Breast epithelium (tissue), 4 donors: Measurements from ENCODE around the gene CYFIP2. TPM values are rescaled to one million over a fixed set of nuclear protein-coding genes. Genes with fewer than 3 reads are reported as not detected.

ENCODE experiments used
- DNase-seq, 2 donors: peaks; one replicate each; pipeline ENCODE4 v3.0.0-alpha.2; 2019; ENCODE audit warnings: low spot score in 2 of 2
- H3K27ac ChIP-seq, 2 donors: fragments of 200-600 bp; sonication (generic) in 1 of 2; one replicate each; pipeline ENCODE4 v1.5.1; 2016 to 2019; ENCODE audit warnings: mild to moderate bottlenecking in 1 of 2
- H3K27me3 ChIP-seq, 2 donors: fragments of 200-600 bp; sonication (generic) in 1 of 2; one replicate each; pipeline versions ENCODE4 v1.5.1 to v1.6.0; 2017 to 2019; ENCODE audit warnings: control low read depth in 1 of 2, mild to moderate bottlenecking in 1 of 2
- H3K36me3 ChIP-seq: fragments of 200-600 bp; one replicate; pipeline ENCODE4 v1.5.1; 2019
- H3K4me1 ChIP-seq, 2 donors: fragments of 200-600 bp; sonication (generic); one replicate each; pipeline ENCODE4 v1.5.1; 2016 to 2019; ENCODE audit warnings: control low read depth in 1 of 2
- H3K4me3 ChIP-seq, 3 donors: fragments of 200-600 bp; sonication (generic); 1 replicate in 2 of 3; 2 replicates in 1 of 3; pipeline ENCODE4 v1.5.1; 2016 to 2019; ENCODE audit warnings: mild to moderate bottlenecking in 3 of 3, moderate library complexity in 2 of 3
- H3K9me3 ChIP-seq, 2 donors: fragments of 200-600 bp; sonication (generic) in 1 of 2; one replicate each; pipeline ENCODE4 v1.5.1; 2016 to 2019; ENCODE audit warnings: control low read depth in 1 of 2
- POLR2A ChIP-seq: fragments of 450-650 bp; IDR thresholded peaks from one replicate; pipeline ENCODE4 v1.6.1; 2016; ENCODE audit warnings: antibody characterized with exemption, mild to moderate bottlenecking, moderate library complexity
- POLR2AphosphoS5 ChIP-seq, 3 donors: sonication (generic); formaldehyde crosslinking; IDR thresholded peaks; one replicate each; pipeline ENCODE4 v1.6.1; 2017; ENCODE audit warnings: antibody characterized with exemption in 3 of 3
- intact Hi-C: fragments of 100-400 bp; cut with DNase I; formaldehyde crosslinking; loops from one replicate; pipeline ENCODE4 v1.15.1; 2023; ENCODE audit warnings: low total_unique reads
- total RNA-seq, 3 donors: library from RNA; depleted of rRNA; stranded (reverse); fragments of >200 nt; gene quantifications; one replicate each; pipeline ENCODE4 v1.1.0, GENCODE V29; 2016
- TF ChIP-seq, protein P1 (sequence below), 3 donors: fragments of 450-650 bp; IDR thresholded peaks; one replicate each; pipeline ENCODE4 v1.5.1; 2016 to 2017; ENCODE audit warnings: antibody characterized with exemption in 3 of 3, mild to moderate bottlenecking in 3 of 3, moderate library complexity in 3 of 3

CYFIP2 gene
- total RNA-seq, 3 donors from 2014 or later, result 6.2 to 15.5 (median 12.1) TPM

DNA sequence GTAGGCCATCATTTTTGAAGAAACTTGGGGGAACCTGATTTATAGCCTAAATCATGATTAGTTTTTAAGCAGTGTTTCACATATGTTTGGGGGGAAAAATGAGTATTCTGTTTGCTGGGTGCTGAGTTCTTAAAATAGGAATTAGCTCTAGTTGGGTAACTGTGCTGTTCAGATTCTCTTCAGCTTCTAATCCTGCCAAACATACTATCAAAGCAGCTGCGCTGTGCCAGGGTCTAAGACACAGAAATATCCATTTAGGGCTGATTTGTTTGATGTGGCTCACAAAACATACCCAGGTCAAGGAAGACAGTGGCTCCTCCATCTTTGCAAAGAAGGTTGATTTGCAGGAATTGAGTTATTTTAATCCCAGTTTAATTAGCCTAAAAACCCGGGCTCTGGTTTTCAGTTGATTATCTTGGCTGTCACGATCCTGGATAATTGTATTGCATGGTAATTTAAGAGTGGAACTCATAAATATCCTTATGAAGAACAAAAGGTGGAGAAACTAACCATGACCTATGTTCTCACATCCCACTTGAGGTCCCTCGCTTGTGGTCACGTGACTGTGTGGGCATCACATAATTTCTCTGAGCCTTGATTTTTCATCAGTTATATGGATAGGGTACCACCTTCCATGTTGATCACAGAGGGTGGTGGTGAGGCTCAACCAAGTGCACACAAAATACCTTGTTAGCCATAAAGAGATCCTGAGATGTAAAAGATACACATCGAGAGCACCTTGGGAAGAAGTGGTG lies 18.7 kb downstream of the CYFIP2 start:
- H3K4me3 ChIP-seq, result no peak overlapping the region
- H3K27ac ChIP-seq, result no peak overlapping the region
- H3K4me1 ChIP-seq, result no peaks in the 10 kb centered on the region
- intact Hi-C loops, result no loop called here
- no peaks in the 10 kb centered on the region for H3K27me3 ChIP-seq
- TF ChIP-seq, protein P1, sequence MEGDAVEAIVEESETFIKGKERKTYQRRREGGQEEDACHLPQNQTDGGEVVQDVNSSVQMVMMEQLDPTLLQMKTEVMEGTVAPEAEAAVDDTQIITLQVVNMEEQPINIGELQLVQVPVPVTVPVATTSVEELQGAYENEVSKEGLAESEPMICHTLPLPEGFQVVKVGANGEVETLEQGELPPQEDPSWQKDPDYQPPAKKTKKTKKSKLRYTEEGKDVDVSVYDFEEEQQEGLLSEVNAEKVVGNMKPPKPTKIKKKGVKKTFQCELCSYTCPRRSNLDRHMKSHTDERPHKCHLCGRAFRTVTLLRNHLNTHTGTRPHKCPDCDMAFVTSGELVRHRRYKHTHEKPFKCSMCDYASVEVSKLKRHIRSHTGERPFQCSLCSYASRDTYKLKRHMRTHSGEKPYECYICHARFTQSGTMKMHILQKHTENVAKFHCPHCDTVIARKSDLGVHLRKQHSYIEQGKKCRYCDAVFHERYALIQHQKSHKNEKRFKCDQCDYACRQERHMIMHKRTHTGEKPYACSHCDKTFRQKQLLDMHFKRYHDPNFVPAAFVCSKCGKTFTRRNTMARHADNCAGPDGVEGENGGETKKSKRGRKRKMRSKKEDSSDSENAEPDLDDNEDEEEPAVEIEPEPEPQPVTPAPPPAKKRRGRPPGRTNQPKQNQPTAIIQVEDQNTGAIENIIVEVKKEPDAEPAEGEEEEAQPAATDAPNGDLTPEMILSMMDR (IDR thresholded peaks at IDR 0.05), result no peak
- TF ChIP-seq POLR2A (no peak), POLR2AphosphoS5 (IDR thresholded peaks at IDR 0.05) (no peak)
- H3K9me3 ChIP-seq, result no peaks in the 10 kb centered on the region
- H3K36me3 ChIP-seq, result no peaks in the 10 kb centered on the region
- DNase-seq, result no peak

GRCh38 chr5:157285310-157286035 lies 19.6 kb downstream of the CYFIP2 start:
- H3K36me3 ChIP-seq, result no peaks in the 10 kb centered on the region
- no peak for TF ChIP-seq POLR2A
- TF ChIP-seq, protein P1 (IDR thresholded peaks at IDR 0.05), result no peak
- no peak for TF ChIP-seq POLR2AphosphoS5 (IDR thresholded peaks at IDR 0.05)

DNA sequence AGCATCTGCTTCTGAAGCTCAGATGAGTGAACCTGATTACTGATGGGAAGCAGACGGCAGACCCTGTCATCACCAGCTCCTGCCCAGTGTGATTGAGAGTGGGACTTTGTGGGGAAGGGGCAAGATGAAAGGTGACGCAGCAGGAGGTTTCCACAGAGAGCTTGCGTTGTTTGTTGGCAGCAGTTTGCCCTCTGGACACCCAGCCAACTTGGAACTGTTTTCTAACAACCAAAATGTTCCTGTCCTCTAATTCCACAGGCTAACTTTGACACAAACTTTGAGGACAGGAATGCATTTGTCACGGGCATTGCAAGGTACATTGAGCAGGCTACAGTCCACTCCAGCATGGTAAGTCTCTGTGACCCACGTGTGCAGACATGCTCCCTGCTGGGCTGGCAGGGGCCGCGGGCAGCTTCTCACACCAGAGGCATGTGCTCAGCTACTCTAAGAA lies 20.9 kb downstream of the CYFIP2 start:
- Histone ChIP-seq H3K27ac (no peak overlapping the region), H3K27me3 (no peaks in the 10 kb centered on the region), H3K36me3 (no peaks in the 10 kb centered on the region), H3K4me1 (no peaks in the 10 kb centered on the region), H3K4me3 (no peak overlapping the region), H3K9me3 (no peaks in the 10 kb centered on the region)
- intact Hi-C loops, result no loop called here
- DNase-seq, result no peak
- TF ChIP-seq, protein P1 (IDR thresholded peaks at IDR 0.05), result no peak
- no peak for TF ChIP-seq POLR2A
- no peak for TF ChIP-seq POLR2AphosphoS5 (IDR thresholded peaks at IDR 0.05)

More at GRCh38 chr5:157285310-157286035, 19.6 kb downstream of the CYFIP2 start:
- Histone ChIP-seq H3K27me3 (no peaks in the 10 kb centered on the region), H3K9me3 (no peaks in the 10 kb centered on the region), H3K4me3 (no peak overlapping the region), H3K4me1 (no peaks in the 10 kb centered on the region), H3K27ac (no peak overlapping the region)
- intact Hi-C loops, result no loop called here
- DNase-seq, result no peak

DNA sequence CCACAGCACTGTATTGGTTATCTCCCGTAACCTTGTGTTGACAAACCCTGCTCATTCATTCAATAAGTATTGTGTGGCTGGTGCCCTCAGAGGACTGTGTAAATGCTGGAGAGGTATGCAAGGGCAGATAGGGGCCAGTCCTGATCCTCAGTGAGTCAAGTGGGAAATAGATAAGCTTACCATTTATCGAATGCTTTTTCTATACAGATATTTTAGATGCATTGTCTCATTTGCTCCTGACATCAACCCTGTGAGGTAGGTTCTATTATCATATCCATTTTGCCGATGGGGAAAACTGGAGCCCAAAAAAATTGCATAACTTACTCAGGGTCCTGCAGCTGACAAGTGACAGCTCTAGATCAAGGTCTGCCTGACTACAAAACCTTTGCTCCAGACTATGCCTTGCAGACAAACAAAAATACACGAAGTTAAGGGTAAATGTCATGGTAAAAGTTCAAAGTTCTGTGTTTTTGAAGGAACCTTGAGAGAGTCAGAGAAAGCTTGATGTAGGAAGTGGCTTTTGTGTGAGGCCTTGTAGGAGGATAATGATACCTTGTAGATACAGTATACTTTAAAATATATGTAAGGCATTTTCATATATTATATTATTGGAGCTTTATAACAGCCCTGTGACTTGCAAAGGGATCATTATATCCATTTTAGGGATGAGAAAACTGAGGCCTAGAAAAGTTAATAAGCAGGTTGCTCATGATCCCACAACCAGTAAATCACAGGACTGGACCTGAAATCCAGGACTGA lies 22.7 kb downstream of the CYFIP2 start:
- Histone ChIP-seq H3K27ac (no peak overlapping the region), H3K4me1 (no peaks in the 10 kb centered on the region), H3K9me3 (no peaks in the 10 kb centered on the region), H3K36me3 (no peaks in the 10 kb centered on the region), H3K4me3 (no peak overlapping the region), H3K27me3 (no peaks in the 10 kb centered on the region)
- DNase-seq, result no peak
- intact Hi-C loops, result no loop called here
- TF ChIP-seq POLR2A, result no peak

DNA sequence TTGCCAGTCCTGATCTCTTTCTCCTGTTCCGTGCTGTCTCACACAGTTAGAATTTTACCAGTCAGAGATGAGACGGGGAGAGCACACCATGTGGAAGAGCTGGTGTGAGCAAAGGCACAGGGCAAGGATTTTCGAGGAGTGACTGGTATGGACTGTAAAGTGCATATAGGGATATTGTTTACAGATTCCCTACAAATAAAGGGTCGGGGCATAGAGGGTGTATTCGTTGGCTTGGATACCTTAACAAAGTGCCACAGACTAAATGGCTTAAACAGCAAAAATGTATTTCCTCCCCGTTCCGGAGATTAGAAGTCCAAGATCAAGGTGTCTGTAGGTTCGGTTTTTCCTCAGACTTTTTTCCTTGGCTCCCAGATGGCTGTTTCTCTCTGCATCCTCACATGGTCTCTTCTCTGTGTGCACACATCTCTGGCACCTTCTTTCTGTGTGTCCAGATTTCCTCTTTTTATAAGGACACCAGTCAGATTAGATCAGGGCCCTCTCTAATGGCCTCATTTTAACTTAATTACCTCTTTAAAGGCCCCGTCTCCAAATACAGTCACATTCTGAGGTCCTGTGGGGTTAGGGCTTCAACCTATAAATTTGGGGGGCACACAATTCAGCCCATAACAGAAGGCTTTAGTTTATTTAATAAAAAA lies 23.4 kb downstream of the CYFIP2 start:
- Histone ChIP-seq H3K9me3 (no peaks in the 10 kb centered on the region), H3K36me3 (no peaks in the 10 kb centered on the region), H3K4me3 (no peak overlapping the region), H3K27me3 (no peaks in the 10 kb centered on the region), H3K4me1 (no peaks in the 10 kb centered on the region), H3K27ac (no peak overlapping the region)
- TF ChIP-seq POLR2AphosphoS5 (IDR thresholded peaks at IDR 0.05), result no peak
- TF ChIP-seq POLR2A, result no peak
- TF ChIP-seq, protein P1 (IDR thresholded peaks at IDR 0.05), result no peak
- intact Hi-C loops, result no loop called here
- no peak for DNase-seq
